ENCODE data around the gene FAM50A.
A peak's percentile ranks its signal among the peaks of the same experiment; 100 is the strongest.
"Not testable (repeated sequence)": the region's sequence is repeated elsewhere in the genome, so short reads cannot be mapped to it uniquely, and the experiment has no call there.

The FAM50A gene

DNA sequence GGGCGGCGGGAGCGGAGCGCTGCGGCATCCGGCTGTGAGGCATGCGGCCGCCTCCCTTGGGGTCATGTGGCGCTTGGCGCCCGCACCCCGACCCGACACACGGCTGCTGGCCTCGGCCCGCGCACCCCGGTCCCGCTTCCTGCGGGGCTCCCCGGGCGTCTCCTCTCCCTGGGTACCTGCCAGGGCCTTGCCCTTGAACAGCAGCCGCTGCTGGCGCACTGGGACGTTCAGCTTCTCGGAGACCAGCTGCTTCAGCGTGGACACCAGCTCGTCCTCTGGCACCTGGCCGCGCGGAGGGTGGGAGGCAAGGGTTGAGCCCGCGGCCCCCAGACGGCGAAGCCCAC, 42.1 kb downstream of the FAM50A start:
- DNase-seq: no peak

DNA sequence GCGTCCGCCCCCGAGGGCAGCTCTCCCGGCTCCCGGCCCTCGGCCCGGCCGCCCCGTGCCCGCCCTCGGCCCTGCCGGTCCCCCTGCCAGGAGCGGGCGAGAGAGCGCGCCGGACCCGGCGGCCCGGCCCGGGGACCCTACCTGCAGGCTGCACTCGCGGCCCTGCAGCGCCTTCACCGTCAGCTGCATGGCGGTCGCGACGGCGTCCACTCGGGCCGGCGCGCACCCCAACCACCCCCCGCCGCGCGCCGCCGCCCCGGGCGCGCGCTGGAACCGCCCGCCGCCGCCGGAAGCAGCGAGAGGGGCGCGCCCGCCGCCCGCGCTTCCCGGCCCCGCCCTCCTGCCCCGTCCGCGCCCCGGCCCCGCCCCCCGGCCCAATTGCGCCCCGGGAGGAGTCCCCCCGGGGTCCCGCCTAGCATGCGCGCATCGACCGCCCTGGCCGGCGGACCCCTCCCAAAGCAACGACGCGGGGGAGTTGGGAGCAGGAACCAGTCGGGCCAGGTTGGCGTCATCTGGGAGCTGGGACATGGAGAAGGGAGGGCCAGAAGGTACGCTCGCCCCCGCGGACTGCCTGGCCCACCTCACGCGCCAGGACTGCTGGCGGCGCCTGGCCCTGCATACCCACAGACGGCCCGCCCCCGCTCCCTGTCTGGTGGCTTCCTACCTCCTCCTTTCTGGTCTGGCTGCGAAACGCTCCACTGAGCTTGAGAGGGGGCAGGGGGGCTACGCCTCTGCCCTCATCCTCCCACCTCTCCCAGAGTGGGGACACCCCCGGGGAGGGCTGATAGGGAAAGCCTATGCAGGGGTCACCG, 42.7 kb downstream of the FAM50A start, which contains the start of gene UBL4A:
TSS of gene UBL4A (minus strand) at position 220 of the 812 bp plus-strand sequence. CDS start at position 189, 31 bp downstream.
- DNase-seq: peak; percentile 79

DNA sequence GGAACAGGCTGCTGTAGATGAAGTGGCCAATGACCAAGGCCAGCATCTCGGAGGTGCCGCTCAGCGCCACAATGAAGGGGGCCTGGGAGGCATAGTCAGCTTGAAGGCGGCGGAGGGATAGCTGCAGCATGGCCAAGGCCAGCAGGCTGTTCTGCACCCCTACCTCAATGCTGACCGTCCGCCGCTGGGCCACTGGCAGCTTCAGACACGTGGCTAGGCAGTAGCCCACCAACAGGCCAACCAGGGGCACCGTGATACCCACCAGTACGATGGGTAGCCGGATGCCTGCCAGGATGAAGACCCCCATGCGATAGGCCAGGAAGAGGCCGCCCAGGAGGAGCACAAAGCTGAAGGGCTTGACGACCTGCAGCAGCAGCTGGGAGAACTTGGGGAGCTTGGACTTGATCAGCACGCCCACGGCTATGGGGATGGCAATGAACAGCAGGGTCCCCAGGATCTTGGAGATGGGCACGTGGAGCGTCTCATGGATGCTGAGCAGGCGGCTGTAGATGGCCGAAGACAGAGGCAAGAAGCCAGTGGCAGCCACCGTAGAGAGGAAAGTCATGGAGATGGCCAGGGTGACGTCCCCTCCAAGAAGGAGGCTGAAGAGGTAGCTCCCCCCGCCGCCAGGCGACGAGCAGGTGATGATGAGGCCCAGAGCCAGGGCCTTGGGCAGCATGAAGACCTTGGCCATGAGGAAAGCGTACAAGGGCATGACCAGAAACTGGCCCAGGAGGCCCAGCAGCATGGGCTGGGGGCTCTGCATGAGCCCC, 43.8 kb downstream of the FAM50A start:
- no peak for DNase-seq

DNA sequence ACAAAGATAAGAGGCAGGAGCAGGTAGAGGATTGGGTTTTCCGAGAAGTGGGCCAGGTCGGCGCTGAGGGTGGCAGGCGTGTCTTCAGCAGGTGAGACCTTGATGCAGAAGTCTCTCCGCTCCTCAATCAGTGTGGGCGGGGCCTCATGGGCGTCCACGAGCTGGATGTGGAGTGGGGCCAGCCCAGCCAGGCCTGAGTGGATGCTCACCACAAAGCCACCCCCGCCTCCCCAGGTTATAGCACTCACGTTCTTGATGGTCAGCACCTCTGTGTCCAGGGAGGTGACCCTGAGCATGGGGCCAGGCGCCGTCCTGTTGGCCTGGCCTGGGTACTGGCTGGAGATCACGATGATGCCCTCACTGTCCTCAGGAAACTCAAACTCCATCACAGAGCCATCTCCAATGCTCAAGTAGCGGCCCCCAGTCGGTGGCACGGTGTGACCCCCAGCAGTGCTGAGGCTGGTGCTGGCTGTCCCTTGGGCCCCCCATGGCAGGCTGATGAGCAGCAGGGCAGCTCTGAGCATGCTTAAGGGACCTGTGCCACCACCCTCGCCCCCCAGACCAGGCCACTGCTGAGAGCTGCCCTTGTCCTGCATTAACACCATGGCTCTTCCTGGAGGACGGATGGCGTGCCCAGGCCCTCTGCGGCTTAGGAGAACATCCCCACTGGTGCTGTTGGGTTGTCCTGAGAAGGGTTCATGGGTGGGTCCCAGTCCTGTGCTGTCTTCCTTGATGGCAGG, 44.6 kb downstream of the FAM50A start:
- DNase-seq: no peak

DNA sequence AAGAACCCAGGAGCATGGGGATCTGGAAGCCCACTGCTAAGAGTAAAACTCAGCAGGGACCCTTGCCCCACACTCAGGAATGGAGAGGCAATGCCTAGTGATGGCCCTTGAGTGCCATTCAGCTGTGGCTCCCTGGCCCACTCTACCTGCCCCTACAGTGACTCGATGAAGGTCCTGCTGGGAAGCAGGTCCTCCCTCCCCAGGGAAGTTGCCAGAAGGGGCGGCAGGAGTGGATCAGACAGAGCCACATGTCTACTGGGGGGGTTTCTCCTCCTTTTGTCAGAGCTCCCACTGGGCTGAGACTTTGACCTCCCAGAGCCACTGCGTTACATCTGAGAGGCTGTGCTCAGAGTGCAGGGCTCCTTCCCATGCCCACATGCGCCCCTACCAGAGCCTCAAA, 45.2 kb downstream of the FAM50A start:
- DNase-seq: no peak

DNA sequence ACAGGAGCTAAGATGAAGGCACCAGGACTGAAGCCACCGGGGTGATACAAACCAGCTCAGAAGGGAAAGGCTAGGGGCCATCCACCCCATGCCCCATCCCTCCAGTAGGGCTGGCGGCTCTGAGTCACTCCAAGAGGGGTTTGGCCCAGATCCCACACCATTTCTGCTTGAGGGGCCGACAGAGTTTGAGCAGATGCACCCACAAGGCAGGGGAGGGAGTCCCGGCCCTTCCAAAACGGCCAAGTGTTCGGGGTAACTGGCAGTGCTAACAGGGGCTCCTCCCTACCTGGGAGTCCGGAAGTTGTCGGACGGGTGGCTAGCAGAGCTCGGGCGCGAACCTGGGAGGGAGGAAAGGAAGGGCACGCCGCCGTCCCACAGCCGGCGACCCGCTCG, 46.1 kb downstream of the FAM50A start:
- no peak for DNase-seq

DNA sequence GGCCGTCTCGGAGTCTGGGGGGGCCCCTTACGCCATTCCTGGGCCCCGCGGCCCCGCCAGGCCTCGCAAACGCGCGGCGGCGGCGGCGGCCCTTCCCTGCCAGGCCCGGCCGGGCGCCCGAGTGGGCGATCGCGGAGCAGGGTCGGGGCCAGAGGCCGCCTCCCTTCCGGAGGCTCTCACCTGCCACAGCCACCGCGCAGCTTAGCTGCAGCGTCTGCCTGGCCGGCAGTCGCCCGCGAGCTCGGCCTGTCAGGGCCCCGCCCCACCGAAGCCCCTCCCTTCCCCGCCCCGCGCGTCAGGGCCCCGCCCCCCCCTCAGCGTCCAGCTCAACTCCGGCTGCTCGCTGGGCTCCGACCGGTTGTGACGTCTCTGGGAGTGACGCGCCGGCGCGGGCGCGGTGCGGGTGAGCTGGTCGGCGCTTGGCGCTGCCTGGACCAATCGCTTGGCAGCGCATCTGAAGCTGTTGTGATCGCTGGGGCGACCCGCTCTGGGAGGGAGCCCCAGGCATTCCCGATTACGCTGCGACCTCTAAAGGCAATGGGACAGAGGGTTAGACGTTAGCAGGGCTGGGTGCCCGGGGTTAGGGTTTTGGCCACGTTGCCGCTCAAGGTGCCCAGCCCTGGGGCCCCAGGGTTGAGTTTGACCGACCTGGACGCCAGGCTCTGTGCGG, 46.6 kb downstream of the FAM50A start, which contains the start of gene SLC10A3:
TSS of gene SLC10A3 (minus strand) at position 216 of the 670 bp plus-strand sequence. CDS start 1,689 bp downstream, outside the sequence.
- peak; percentile 91 for DNase-seq

DNA sequence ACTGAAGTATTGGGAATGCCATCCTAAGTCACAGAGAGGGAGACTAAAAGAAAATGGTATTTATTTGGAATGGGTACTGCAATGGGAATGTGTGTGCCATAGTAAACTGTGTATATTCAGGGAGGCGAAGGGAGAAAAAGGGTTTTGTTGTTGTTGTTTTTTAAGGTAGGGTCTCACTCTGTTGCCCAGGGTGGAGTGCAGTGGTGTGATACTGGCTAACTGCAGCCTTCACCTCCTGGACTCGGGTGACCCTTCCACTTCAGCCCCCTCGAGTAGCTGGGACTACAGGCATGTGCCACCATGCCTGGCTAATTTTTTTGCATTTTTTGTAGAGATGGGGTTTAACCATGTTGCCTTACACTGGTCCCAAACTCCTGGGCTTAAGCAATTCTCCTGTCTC, 50.8 kb downstream of the FAM50A start:
- no peak for DNase-seq

DNA sequence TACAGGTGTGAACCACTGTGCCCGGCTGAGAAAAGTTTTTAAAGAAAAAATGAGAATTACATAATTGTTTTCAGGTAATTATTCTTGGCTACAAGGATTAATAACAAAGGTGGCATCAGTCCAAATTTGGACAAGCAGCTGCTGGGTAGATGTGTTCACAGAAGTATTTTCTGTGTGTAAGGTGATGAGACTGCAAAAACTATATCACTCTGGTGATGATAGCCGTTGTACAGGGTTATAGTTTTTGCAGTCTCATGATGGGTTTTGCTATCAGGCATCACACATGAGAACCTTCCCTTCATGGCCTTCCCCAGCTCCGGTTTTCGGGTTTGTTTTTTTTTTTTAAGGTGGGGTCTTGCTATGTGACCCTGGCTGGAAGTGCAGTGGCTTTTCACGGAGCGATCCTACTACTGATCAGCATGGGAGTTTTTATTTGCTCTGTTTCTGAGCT, 51.6 kb downstream of the FAM50A start:
- DNase-seq: no peak

DNA sequence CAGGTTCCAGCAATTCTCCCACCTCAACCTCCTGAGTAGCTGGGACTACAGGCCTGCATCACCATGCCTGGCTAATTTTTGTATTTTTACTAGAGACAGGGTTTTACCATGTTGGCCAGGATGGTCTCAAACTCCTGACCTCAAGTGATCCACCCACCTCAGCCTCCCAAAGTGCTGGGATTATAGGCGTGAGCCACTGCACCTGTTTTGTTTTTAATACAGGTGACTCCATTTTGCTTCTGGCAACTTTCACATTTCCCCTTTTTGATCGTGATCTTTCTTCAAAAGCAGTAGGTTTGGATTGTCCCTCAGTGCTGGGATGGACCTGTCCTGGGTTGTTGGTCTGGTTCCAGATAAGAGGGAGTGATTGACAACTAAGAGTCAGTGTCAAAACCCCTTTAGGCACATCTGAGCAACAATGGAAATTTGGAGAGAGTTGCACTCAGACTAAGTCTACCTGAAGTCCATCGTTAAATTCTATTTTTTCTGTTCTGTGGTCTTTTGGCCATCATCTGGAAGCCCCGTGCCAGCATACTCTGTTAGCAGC, 52.7 kb downstream of the FAM50A start:
- DNase-seq: not testable (repeated sequence)
